IMR-90 (cell line): ENCODE results near the gene TMEM72.

Experiments used
- POLR2A ChIP-seq: IDR thresholded peaks from 2 replicates; pipeline ENCODE4 v1.6.1; 2012; ENCODE audit warnings: mild to moderate bottlenecking, low read depth, low read length
- RAD21 ChIP-seq: IDR thresholded peaks from 2 replicates; pipeline ENCODE4 v1.6.1; 2012; ENCODE audit warnings: low read length, improper control_type of control experiment
- SMC3 ChIP-seq: fragments of 150-350 bp; IDR thresholded peaks from 2 replicates; pipeline ENCODE4 v1.6.1; 2016; ENCODE audit warnings: low read depth, mild to moderate bottlenecking, antibody characterized with exemption, low read length, moderate library complexity
- TF ChIP-seq, protein P1 (sequence below): conservative IDR thresholded peaks from 2 replicates; pipeline ENCODE4 v1.5.1; 2012; ENCODE audit warnings: mild to moderate bottlenecking, low read depth, low read length, improper control_type of control experiment
- TF ChIP-seq, protein P2 (sequence below): fragments of 150-350 bp; IDR thresholded peaks from 2 replicates; pipeline ENCODE4 v1.6.1; 2017; ENCODE audit warnings: mild to moderate bottlenecking, antibody characterized with exemption, low read length, low read depth

GRCh38 chr10:44961931-44962750 is 51.0 kb downstream of the TMEM72 start:
- TF ChIP-seq, protein P1, sequence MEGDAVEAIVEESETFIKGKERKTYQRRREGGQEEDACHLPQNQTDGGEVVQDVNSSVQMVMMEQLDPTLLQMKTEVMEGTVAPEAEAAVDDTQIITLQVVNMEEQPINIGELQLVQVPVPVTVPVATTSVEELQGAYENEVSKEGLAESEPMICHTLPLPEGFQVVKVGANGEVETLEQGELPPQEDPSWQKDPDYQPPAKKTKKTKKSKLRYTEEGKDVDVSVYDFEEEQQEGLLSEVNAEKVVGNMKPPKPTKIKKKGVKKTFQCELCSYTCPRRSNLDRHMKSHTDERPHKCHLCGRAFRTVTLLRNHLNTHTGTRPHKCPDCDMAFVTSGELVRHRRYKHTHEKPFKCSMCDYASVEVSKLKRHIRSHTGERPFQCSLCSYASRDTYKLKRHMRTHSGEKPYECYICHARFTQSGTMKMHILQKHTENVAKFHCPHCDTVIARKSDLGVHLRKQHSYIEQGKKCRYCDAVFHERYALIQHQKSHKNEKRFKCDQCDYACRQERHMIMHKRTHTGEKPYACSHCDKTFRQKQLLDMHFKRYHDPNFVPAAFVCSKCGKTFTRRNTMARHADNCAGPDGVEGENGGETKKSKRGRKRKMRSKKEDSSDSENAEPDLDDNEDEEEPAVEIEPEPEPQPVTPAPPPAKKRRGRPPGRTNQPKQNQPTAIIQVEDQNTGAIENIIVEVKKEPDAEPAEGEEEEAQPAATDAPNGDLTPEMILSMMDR, result no peak
- TF ChIP-seq, protein P2, sequence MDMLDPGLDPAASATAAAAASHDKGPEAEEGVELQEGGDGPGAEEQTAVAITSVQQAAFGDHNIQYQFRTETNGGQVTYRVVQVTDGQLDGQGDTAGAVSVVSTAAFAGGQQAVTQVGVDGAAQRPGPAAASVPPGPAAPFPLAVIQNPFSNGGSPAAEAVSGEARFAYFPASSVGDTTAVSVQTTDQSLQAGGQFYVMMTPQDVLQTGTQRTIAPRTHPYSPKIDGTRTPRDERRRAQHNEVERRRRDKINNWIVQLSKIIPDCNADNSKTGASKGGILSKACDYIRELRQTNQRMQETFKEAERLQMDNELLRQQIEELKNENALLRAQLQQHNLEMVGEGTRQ, result no peak
- TF ChIP-seq RAD21, result no peak
- TF ChIP-seq POLR2A, result no peak
- TF ChIP-seq SMC3, result no peak
